DMS 273 treated with DMSO at 0.1 percent for 48 hours (cell line): ENCODE data around the gene CERS1.

Experiments
- DNase-seq: peaks from one replicate; lab custom pipeline; 2025; lab: John Stamatoyannopoulos, UW

Gene CERS1

DNA sequence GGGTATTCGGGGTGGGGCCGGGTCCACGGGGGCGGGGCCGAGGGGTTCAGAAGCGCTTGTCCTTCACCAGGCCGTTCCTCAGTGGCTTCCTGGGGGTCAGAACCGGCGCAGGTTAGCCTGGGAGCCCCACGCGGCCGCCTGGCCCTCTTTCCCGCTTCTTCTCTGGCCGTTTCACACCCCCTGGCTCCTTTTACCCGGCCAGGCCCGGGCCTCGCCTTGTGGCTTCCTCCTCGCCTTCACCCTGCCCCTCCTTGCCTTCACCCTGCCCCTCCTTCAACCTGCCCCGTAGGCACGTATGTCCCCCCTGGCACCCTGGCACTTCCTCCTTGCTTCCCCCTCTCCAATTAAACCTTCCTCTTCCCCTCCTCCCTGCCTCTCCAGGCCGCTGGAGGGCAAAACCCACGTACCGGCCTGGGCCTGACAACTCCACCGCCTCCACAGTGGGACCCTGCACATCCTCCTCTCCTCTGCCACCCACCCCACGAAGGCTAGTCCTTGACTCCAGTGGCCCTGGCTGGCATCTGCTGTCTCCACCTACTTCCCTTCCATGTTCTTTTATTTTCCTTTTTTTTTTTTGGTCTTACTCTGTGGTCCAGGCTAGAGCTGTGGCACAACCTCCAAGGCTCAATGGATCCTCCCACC, 25.3 kb downstream of the CERS1 start:
- no peak for DNase-seq

DNA sequence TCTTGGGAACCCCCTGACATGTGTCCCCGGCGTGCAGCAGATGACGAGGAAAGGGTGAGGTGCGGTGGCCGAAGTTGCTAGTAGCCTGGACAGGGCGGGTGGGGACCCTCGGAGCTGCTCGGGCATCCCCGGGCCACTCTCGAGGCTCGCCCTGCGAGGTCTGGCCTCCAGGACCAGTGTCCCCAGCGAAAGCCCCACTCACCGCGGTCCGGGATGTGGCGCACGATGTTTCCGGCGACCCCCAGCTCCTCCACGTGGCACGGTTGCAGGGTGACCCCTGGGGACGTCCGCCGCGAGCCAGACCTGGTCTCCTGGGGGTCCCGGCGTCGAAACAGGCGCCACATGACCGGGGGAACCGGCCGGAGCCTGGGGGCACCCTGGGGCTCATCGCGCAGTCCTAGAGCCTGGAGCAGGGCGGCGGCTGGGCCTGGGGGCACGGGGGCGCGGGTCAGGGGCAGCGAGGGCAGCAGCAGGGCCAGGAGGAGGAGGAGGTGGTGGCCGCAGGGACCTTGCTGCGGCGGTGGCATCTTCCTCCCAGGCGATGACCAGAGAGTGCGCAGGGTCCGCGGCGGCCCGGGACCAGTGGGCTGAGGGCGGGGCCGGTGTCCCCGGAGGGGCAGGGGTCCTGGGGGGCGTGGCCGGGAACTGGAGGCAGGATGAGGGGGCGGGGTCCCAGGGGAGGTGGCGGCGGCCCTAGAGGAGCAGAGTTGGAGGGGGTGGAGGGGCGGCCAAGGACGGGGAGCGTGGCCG, 26.0 kb downstream of the CERS1 start:
- no peak for DNase-seq

DNA sequence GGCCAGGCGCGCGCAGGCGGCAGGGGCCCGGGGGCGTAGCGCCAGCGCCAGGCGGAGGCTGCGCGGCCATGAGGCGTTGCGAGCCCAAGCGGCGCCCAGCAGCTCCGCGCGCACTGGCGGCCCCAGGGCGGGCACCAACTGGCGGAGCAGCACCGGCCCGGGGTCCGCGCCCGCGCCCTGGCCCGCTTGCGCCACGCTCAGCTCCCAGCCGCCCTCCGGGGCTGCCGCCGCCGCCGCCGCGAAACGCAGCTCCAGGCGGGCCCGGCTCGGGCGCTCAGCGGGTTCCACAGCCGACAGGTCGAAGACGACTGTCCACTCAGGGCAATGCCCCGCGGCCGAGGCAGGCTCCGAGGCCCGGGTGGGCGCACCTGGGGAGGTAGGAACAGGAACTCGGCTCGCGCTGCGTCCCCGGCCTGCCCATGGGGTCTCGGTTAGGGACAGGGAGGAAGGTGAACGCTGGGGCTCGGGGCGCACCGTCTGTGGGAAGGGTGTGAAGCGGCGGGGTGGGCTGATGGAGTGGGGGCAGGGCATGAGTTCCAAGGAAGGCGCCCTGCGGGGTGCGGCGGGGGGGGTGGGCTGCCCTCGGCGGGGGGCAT, 26.8 kb downstream of the CERS1 start:
- no peak for DNase-seq

DNA sequence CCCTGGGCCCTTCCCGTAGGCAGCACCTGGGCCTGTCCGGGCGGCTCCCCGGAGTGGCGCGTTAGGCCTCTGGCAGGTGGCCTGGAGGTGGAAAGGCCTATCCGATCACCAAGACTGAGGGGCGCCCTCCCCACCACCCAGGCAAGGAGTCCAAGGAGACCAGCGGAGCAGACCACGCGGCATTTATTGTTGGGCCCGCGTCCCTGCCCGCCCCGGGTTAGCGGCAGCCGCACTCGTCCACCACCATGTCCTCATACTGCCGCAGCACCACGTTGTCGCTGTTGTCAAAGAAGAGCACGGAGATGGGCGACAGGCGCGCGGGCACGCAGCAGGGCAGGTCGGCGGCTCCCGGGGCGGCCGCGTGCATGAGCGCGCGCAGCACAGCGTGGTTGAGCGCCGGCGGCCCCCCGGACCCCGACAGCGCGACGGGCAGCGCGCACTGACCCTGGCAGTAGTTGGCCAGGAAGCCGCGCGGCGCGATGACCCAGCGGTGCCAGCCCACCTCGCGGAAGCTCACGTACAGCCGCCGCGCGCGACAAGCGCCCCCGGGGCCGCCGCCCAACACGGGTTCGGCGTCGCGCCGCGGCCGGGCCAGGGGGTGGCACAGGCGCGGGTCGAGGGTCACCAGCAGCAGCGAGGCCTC, 27.5 kb downstream of the CERS1 start:
- DNase-seq, result no peak

DNA sequence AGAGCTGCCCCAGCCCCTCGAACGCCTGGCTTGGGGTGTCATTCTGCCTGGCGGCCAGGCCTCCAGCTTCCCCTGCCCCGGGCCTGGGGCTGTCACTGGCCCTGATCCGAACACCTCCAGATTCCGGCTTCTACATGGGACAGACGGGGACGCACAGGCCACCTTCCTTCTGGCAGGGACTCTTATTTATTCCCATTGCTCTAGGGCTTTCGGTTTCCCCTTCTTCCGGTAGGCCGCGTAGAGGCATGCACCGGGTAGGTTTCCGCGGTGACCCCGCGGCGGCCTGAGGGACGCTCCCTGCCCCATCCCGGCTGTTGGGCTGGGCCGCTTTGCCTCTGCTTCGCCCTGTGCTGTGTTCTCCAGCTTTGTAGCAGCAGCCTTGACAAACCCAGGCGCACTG, 28.2 kb downstream of the CERS1 start:
- no peak for DNase-seq

DNA sequence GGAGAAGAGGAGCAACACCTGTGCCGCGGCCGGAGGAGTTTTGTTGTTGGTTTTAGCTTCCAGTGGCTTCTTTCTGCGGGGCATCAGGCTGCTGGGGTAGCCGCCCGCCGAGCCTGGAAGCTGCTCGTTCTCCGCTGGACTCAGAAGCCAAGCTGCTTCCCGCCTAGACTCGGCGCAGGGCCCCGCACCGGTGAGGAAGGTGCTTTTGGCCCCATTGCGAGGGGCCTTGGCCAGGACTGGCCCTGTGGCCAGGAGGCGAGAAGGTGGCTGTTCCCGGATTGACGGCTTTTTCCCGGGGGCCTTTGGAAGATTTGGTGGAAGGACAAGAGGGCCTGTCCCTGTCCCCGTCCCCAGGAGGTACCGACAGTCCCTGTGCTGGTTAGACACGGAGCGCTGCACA, 28.8 kb downstream of the CERS1 start:
- DNase-seq, result no peak

DNA sequence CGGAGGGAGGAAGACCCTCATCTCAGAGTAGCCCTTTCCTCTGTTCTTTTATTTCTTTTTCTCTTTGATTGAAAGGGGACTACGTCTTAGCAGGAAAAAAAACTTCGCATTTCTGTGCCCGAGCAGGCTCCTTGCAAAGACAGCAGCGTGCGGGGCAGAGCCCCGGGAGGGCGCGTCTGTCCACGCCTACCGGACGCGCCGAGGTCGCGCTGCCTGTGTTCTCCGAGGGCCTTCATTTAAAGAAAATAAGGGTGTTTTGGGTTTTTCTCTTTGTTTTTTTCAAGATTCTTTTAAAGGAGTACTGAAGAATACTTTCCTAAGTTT, 29.2 kb downstream of the CERS1 start:
- no peak for DNase-seq

DNA sequence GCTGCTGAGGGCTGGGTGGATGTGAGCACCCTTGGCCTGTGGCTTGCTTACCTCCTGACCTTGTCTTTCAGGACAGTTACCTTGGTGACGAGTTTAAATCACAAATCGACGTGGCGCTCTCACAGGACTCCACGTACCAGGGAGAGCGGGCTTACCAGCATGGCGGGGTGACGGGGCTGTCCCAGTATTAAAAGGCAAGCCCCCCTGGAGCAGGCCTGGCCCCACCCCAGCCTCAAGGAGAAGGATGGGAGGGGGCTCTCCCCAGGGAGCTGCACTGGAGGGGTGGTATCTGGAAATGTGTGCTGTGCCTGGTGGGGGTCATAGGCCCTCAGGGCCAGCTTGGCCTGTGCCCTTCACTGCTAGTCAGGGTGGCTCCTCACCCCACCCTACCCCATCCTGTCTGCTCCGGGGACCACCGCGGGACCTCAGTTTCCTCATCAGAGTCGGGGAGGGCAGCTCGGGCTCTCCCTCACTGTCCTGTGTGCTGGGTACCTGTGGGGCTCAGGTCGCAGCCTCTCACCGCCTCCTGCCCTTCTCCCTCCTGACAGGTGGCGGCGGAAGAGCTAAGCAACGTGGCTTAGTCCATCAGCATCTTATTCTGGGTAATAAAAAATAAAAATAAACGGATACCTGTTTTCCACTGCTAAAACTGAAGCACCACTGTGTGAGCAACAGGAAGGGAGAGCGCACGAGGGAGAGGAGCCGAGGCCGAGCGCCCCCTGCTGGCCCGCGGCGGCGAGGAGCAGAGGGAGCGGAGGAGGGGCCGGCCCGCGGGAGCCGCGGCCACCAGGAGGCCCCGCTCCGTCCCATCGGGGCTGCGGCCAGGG, 29.8 kb downstream of the CERS1 start:
- DNase-seq, result no peak

DNA sequence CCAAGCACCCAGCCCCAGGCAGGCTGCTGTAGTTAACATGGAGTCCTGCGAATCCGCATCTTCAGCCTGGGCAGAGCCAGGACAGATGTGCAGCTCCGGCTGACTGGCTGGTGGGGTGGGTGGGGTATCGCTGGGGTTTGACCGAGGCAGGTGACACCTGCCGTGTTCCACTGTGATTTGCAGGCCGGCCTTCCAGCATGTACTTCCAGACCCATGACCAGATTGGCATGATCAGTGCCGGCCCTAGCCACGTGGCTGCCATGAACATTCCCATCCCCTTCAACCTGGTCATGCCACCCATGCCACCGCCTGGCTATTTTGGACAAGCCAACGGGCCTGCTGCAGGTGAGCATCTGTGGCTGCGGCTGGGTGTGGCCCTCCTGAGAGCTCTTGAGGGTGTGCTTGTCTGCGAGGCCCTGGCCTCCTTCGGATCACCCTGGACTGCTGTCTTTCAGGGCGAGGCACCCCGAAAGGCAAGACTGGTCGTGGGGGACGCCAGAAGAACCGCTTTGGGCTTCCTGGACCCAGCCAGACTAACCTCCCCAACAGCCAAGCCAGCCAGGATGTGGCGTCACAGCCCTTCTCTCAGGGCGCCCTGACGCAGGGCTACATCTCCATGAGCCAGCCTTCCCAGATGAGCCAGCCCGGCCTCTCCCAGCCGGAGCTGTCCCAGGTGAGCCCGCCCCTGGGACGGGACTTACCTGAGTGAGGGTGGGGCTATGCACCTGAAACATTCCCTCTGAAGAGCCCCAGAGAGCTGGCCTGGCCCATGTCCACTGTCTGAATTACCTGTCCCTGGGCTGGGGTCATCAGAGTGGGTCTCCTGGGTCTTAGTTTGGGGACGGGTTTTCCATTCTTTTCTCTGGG, 30.6 kb downstream of the CERS1 start:
- DNase-seq, result no peak

DNA sequence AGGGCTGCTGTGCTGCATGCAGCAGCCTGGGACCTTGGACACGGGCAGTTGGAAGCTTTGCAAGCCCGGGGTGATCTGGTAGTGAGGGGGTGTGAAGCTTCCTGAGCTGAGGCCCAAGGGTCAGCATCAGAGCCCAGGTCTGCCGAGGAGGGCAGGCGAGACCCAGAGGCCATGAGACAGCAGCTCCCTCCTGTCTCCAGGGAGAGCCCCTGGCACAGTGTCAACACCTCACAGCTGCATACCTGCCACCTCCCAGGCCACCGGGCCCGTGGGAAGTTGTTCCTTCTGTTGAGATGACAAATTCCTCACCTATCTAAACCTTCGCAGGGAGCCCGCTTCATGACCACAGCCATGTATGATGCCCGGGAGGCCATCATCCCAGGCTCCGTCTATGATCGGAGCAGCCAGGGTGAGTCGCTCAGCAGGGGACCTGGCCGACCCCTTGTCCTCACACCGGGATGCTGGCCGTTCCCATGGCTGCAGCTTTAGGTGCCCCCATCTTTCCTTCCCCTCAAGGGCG, 32.1 kb downstream of the CERS1 start:
- DNase-seq, result no peak

DNA sequence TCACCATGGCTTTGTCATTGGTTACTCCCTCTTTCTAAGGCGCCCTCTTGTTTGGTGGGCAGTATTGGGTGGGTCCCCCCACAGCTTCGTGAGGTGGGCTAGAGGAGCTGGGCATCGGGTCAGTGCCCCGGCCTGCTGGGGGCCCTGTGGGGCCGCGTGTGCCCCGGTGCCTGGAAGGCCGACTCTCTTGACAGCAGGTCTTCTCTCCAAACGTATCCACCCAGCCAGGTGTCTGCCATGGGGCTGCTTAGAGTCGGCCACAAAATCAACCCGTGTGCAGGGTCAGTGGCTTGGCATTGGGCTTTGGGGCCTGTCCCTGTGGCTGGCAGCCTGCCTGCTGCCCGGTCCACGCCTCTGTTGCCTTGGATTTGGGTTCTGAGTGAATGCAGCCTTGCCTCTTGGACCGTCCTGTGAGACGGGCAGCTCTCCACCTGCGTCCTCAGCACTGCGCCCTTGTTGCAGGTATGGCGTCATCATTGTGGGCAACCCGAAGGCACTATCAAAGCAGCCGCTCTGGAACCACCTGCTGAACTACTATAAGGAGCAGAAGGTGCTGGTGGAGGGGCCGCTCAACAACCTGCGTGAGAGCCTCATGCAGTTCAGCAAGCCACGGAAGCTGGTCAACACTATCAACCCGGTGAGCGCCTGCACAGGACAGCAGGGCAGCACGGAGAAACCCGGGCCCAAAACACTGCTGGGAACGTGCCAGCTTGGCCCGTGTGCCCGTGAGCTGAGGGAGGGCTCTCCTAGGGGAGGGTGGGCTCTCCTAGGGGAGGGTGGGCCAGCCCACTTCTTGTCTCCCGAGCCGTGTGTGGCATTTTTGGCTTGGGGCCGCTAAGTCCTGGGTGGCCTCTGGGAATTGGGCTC, 32.7 kb downstream of the CERS1 start:
- no peak for DNase-seq

DNA sequence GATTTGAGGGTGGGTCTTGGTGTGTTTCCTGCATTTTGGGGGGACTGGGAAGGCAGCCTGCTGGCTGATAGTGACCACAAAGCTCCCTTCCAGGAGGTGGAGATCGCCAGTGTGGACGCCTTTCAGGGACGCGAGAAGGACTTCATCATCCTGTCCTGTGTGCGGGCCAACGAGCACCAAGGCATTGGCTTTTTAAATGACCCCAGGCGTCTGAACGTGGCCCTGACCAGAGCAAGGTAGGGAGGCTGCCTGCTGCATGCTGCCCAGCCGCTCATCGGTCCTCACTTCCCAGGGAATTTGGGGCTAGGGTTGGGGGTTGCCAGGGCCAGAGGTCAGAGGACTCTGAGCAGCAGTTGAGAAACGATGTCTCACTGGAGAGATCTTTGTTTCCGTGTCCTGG, 34.0 kb downstream of the CERS1 start:
- no peak for DNase-seq

DNA sequence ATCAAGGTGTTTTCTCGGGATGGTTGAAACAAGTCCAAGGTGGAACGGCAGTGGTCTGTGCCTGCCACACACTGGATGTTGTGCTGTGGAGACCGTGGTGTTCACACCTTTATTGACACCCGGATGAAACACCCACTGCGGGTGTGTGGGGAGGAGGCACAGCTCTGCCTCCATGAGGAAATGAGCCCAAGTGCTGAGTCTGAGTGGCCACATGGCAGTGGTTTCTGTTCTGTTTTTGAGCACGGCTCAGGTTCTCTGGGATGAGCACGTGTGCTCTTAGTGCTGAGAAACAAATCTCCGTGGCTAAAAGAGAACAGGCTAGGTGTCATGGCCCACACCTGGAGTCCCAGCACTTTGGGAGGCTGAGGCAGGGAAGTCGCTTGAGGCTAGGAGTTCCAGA, 34.7 kb downstream of the CERS1 start:
- no peak for DNase-seq

DNA sequence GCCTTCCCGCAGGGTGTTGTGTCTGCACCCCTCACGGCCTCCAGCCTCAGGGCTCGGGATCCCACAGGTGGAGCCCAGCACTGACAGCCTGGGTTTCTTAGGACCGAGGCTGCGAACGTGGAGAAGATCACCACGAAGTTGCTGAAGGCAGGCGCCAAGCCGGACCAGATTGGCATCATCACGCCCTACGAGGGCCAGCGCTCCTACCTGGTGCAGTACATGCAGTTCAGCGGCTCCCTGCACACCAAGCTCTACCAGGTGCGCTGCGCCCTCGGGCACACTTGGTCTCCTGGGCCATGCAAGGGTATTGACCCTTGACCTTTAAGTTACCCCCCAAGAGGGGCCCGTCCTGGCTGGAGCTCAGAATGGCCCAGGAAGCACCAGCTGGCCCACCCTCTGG, 35.2 kb downstream of the CERS1 start:
- no peak for DNase-seq

DNA sequence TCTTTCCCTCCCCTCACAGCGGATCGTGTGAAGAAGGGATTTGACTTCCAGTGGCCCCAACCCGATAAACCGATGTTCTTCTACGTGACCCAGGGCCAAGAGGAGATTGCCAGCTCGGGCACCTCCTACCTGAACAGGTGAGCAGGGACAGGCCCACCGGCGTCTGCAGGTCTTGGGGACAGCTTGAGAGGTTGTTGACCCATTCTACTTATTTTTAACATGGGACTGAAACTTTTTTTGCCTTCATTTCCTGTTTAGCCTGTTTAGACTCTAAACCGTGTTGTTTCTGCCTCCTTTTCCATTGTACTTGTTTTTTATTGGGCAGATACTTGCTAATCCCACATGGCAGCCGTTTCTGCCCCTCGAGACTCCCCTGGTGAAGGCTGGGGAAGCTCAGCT, 35.7 kb downstream of the CERS1 start:
- no peak for DNase-seq

DNA sequence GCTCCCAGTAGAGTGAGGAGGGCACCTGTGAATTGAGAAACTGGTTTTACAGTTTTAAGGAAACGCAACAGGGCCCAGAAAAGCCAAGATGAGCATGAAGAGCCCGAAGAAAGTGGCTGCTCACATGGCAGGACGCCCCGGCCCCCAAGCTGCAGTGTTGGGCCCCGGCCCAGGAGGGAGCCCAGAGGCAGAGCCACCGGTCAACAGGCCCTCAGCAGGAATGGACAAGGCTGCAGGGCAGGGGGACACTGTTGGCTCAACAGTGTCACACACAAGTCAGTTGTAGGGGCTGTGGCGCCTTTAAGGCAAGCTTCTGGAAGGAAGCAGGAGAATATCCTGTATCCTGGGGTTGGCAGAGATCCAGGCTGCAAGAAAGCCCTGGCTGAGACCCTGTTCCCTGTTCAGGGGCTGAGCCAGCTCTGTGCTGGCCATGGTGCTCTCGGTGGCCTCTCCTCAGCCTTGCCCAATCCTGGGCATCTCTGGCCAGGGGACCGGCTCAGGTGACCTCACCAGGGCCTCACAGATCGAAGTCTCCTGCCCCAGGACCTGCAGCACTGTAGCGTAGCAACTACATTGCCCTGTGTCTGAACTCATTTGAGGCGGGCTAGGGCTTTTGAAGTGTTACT, 36.2 kb downstream of the CERS1 start:
- no peak for DNase-seq

DNA sequence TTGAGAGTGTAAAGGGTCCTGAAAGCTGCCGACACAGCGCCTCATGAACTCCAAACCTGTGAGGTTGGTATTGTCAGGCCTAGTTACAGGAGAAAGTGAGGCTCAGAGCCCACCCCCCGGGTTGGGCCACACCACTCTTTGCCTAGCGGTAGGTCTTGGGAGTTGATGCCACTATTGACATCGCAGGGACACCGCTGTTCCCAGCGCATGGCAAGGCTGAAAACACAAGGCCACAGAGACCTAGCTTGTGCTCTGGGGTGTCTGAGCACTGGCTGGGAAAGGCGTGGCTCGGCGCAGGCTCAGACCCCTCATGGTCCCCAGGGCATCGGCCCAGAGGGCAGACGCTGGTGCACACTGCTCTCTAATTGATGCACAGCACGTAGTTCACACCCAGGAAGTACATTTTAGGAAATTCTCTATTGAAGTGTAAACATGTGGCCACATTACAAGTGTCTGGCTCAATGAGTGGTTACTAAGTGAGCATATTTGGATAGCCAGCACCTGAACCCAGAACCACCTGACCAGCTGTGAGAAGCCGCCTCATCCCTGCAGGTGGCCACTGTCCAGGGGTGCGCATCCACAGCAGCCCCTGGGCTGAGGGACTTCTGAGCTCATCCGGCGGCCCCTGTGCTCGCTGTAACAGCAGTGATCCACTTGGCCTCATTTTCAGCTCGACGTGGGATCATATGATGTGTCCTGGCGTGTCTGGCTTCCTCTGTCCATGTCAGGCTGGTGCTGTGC, 36.9 kb downstream of the CERS1 start:
- no peak for DNase-seq

DNA sequence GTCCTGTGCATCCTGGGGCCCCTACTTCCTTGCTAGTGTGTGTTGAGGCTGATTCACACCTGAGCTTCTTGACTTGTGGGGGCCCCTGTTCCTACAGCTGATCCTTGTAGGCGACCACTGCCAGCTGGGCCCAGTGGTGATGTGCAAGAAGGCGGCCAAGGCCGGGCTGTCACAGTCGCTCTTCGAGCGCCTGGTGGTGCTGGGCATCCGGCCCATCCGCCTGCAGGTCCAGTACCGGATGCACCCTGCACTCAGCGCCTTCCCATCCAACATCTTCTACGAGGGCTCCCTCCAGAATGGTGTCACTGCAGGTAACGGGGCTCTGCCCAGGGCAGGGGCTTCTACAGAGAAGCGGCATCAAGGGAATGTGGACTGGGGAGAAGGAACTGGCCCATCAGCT, 38.7 kb downstream of the CERS1 start:
- no peak for DNase-seq
